GM18858 (cell line): ENCODE data around the gene SLC16A2.
"Not testable (repeated sequence)": the region's sequence is repeated elsewhere in the genome, so short reads cannot be mapped to it uniquely, and the experiment has no call there.

Experiments
- ATAC-seq: cut with Tn5 transposase; IDR thresholded peaks from one replicate; pipeline ENCODE4 v1.9.1; 2021; ENCODE audit not compliant: unreplicated experiment

Gene SLC16A2

GRCh38 chrX:74445099-74445498 lies 23.8 kb downstream of the SLC16A2 start:
- no peak for ATAC-seq

DNA sequence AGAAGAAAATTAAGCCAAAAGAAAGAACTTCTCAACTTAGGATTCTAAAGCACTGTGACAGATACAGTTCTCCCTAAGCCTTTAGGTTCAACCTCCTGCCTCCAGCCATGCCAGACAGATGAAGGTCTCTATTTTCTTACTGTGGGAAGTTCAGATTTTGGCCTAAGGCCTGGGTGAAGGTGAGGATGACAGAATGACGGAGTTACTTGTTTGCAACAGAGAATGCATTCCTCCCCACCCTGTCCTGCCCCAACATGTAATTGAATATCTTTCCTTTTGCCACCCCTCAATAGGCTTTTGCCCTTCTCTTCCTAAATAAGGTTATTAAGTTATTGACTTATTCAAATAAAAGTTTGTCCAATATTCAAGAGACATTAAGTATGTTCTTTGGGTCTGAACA lies 25.6 kb downstream of the SLC16A2 start:
- ATAC-seq: no peak

GRCh38 chrX:74448669-74449068 lies 27.4 kb downstream of the SLC16A2 start:
- ATAC-seq: no peak

- ATAC-seq: no peak
These were observed 28.1 kb downstream of the SLC16A2 start for GRCh38 chrX:74449322-74449936.

- ATAC-seq: no peak
These were observed 28.6 kb downstream of the SLC16A2 start for GRCh38 chrX:74449937-74450330.

GRCh38 chrX:74450803-74451449 lies 29.6 kb downstream of the SLC16A2 start:
- ATAC-seq: no peak

DNA sequence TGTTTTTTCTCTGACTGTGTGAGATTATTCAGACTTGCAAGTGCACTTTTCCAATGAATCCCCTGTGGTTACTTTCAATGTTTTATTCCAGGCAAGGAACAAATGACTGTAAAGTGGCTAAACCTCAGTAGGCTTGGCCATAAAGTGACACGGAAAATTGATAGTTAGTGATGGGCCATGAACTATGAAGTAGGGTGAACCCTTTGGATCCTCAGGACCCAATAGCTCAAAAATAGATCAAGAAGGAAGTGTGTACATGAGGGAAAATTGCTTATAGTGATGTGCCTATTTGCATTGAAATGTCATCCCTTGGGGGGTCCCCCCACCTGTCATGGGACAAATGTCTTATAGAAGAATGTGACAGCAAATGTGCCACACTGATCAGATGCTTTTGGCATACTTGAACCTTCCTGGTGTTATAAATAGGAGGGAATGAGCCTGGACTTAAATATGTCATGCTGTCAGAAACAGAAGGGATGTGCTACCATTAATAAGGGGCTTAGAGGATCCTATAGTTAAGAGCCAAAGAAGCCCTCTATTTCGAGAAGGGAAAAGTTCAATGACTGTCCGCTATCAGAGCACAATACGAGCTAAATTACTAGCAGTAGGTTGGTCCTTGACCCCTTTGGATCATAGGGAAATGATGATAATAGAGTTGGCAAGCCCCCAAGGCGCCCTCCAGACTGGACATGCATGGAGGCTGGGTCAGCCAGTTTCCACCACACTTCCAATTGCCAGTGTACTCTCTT lies 30.3 kb downstream of the SLC16A2 start:
- no peak for ATAC-seq

GRCh38 chrX:74452199-74452481 lies 30.8 kb downstream of the SLC16A2 start:
- no peak for ATAC-seq

DNA sequence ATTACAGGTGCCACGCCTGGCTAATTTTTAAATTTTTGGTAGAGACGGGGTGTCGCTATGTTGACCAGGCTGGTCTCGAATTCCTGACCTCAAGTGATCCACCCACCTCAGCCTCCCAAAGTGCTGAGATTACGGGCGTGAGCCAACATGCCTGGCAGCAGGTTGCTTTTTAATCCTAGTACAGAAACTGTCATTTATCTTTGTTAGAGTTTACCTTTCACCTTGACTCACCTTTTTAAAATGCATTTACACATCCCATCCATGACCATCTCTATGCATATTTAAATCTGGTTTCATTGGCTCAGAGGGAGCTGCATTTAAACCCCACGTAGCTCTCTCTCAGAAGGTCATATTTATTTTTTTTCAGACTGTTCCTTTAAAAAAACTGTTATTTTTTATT lies 31.9 kb downstream of the SLC16A2 start:
- no peak for ATAC-seq

DNA sequence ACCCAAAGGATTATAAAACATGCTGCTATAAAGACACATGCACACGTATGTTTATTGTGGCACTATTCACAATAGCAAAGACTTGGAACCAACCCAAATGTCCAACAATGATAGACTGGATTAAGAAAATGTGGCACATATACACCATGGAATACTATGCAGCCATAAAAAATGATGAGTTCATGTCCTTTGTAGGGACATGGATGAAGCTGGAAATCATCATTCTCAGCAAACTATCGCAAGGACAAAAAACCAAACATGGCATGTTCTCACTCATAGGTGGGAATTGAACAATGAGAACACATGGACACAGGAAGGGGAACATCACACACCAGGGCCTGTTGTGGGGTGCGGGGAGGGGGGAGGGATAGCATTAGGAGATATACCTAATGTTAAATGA lies 32.9 kb downstream of the SLC16A2 start:
- not testable (repeated sequence) for ATAC-seq

GRCh38 chrX:74458736-74459135 lies 37.4 kb downstream of the SLC16A2 start:
- ATAC-seq: no peak

- no peak for ATAC-seq
These were observed 40.1 kb downstream of the SLC16A2 start for GRCh38 chrX:74461384-74461783.

GRCh38 chrX:74464722-74465121 lies 43.4 kb downstream of the SLC16A2 start:
- ATAC-seq: no peak

- ATAC-seq: no peak
These were observed 44.1 kb downstream of the SLC16A2 start for GRCh38 chrX:74465424-74465823.

GRCh38 chrX:74467656-74468055 lies 46.4 kb downstream of the SLC16A2 start:
- ATAC-seq: no peak

DNA sequence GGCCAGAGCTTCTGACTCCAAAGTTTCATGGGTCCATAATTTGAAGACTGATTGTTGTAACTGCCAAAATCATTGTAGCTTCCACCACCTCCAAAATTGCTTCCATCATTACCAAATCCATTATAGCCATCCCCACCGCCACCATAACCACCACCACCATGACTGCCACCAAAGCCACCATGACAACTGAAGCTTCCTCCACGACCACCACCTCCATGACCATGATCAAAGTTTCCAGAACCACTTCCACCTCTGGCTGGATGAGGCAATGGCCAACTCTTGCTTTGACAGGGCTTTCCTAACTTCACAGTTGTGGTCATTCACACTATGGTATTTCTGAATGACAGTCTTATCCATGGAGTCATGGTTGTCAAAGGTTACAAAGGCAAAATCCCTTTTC lies 51.8 kb downstream of the SLC16A2 start:
- ATAC-seq: not testable (repeated sequence)

DNA sequence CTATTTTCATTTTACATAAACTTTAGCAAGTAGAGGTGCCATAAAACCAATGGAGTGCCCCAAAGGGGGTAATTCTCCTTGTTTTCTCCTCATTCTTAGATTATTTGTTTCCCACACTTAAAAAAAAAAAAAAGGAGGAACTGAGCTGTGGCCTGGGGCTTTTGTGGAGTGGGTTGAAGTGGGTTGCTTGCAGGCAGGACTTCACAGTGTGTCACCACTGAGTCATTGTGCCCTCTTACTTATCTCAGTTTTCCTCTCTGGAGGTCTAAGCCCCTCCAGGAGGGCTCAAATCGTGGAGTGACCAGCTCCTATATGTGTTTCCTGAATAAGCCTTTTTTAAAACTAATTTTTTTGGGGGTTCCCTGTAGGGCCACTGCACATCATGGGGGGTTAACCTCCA lies 69.0 kb downstream of the SLC16A2 start:
- no peak for ATAC-seq

DNA sequence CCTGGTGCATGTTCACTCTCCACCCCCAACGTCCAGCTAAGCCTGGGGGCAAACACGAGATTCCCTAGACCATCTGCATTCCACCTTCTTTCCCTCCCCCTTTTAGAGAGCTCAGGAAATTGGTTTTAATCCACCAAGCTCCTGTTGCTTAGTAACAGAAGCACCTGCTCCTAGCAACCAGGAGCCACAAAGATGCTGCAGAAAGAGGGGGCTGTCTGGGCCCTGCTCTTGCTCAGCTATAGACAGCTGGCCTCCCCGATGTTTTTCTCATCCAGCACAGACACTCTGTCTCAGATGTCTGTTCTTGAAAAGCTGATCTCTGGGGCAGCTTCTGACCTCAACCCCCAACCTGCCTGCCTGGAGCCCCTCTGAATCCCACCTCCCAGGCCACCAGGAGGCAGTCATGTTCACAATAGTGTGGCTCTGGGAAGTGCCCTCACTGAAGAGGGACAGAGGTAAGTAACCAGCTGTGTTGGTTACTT lies 71.5 kb downstream of the SLC16A2 start:
- ATAC-seq: no peak

- ATAC-seq: no peak
These were observed 72.5 kb downstream of the SLC16A2 start for GRCh38 chrX:74493806-74494205.

- no peak for ATAC-seq
These were observed 77.6 kb downstream of the SLC16A2 start for GRCh38 chrX:74498924-74499323.

- no peak for ATAC-seq
These were observed 78.8 kb downstream of the SLC16A2 start for GRCh38 chrX:74500067-74500466.

DNA sequence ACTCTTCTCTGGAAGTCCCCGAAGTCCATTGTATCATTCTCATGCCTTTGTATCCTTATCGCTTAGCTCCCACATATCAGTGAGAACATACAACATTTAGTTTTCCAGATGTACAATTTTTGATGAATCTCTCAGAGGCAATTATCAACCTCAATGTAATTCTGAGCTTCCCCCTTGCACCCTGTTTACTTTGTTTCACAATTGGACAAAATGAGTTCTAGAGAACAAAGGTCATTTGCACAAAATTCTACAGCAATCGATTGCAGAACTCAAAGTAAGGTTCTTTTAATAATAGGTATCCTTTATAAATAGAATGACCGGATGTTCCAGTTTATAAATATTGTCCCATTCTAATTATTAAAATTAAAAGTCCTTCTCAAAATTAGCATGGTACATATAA lies 79.3 kb downstream of the SLC16A2 start:
- ATAC-seq: no peak
